Subcutaneous abdominal adipose tissue (tissue), 5 donors: ENCODE data around the gene PITPNM1.

Experiments used
- H3K27ac ChIP-seq: one replicate; pipeline ENCODE4 v1.7.0; 2013; ENCODE audit warnings: low read depth, mild to moderate bottlenecking, inconsistent platforms, low read length, moderate library complexity
- H3K27me3 ChIP-seq, 5 donors: one replicate each; pipeline ENCODE4 v1.7.0; 2013; ENCODE audit warnings: low read length in 5 of 5, inconsistent platforms in 1 of 5; ENCODE audit not compliant: control insufficient read depth in 5 of 5, insufficient read depth in 4 of 5
- H3K36me3 ChIP-seq, 5 donors: one replicate each; pipeline ENCODE4 v1.7.0; 2013; ENCODE audit warnings: low read length in 5 of 5; ENCODE audit not compliant: control insufficient read depth in 5 of 5, insufficient read depth in 5 of 5
- H3K4me1 ChIP-seq, 5 donors: one replicate each; pipeline ENCODE4 v1.7.0; 2013; ENCODE audit warnings: low read length in 5 of 5, mild to moderate bottlenecking in 3 of 5, moderate library complexity in 1 of 5; ENCODE audit not compliant: control insufficient read depth in 5 of 5, insufficient read depth in 5 of 5
- H3K4me3 ChIP-seq, 5 donors: one replicate each; pipeline ENCODE4 v1.7.0; 2013; ENCODE audit warnings: low read length in 5 of 5, low read depth in 1 of 5
- H3K9ac ChIP-seq, 5 donors: one replicate each; pipeline ENCODE4 v1.7.0; 2013; ENCODE audit warnings: low read length in 5 of 5, mild to moderate bottlenecking in 4 of 5, moderate library complexity in 3 of 5
- H3K9me3 ChIP-seq, 5 donors: one replicate each; pipeline ENCODE4 v1.7.0; 2013; ENCODE audit warnings: low read length in 5 of 5; ENCODE audit not compliant: control insufficient read depth in 5 of 5
- donor health status: healthy.
- donor health status: healthy.
- donor health status: healthy.
- donor health status: healthy.
- donor health status: healthy.

The PITPNM1 gene

GRCh38 chr11:67497656-67498291 lies 7.4 kb downstream of the PITPNM1 start:
- Histone ChIP-seq H3K9me3 (no peaks in the 10 kb centered on the region), H3K4me3 (no peak overlapping the region), H3K36me3 (peaks cover 0 to 71% (median 27%) of the 10 kb centered on the region in 5 donors), H3K27ac (no peak overlapping the region), H3K27me3 (no peaks in the 10 kb centered on the region), H3K4me1 (peaks cover 0 to 11% (median 0%) of the 10 kb centered on the region in 5 donors), H3K9ac (no peak overlapping the region)

GRCh38 chr11:67496113-67496512 lies 9.1 kb downstream of the PITPNM1 start:
- Histone ChIP-seq H3K9ac (no peak overlapping the region), H3K4me3 (no peak overlapping the region), H3K27ac (no peak overlapping the region), H3K4me1 (peaks cover 0 to 11% (median 0%) of the 10 kb centered on the region in 5 donors), H3K27me3 (no peaks in the 10 kb centered on the region), H3K36me3 (peaks cover 0 to 74% (median 40%) of the 10 kb centered on the region in 5 donors), H3K9me3 (no peaks in the 10 kb centered on the region)

DNA sequence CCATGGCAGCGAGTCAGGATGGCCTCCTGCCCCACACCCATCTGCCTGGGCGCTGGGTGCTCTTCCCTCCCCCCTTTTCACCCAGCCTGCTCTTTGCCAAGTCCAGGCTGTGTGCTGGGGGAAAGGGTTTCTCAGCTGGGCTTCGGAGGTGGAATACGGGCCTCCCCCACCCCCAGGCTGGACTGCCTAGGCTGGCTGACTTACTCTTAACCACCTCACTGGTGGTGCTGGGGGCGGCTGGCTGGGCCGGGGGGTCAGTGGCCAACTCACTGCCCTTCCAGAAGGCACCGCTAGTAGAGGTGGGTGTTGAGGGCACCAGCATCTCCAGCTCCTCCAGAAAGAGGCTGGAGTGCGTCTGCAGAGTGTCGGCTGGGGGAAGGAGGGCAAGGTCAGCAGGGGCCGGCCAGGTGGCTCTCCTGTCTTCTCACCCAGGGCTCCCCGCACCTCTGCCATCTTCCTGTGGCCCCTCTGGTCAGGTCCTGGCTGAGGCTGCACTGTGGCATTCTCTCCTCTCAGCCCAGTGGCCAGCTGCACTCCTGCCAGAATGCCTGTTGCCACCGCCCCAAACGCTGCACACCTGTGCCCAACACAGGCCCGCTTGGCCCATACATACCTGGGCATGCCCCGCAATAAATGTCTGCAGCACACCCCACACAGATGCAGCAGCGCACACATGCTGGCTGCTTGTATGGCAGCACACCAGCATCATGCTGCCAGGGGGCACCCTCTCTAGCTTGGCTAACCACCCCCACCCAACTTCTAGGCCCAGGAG lies 9.7 kb downstream of the PITPNM1 start:
- Histone ChIP-seq H3K9ac (no peak overlapping the region), H3K27ac (no peak overlapping the region), H3K9me3 (no peaks in the 10 kb centered on the region), H3K36me3 (peaks cover 0 to 81% (median 47%) of the 10 kb centered on the region in 5 donors), H3K27me3 (no peaks in the 10 kb centered on the region), H3K4me1 (peaks cover 0 to 11% (median 0%) of the 10 kb centered on the region in 5 donors), H3K4me3 (no peak overlapping the region)

DNA sequence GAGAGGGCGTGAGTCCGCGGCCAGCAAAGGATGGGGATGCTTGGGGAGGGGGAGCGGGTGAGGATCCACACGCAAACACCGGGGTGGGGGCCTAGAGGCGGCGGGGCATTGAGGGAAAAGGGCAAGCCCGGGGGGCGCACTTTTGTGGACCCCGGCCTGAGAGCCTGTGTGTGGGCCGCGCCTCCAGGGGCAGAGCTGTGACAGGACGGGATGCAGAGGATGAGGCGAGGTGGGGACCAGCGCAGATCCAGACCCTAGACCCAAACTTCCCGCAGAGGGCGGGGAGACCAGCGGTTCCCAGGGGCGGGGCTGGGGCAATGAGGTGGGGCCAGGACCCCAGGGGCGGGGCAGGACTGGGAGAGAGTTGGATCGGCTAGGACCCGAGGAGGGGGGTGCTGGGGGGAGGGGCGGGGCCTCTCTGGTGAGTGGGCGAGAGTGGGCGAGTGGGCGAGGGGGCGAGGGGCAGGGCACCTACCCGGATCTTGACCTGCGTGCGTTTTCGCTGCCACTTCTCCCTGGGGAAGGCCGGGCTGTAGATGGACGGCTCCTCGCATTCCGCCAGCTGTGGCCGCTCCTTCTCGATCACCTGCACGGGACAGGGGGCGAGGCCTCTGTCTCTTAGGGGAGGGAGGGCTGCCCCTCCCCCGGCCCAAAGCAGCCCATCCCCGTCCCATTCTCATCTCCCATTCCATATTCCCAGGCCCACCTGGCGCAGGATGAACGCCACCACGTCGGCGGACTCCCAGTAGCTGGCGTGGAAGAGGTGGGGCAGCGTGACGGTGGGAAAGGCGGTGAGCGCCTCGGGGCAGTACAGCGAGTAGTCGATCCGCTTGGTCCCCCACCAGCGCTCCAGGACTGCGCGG lies 10.6 kb downstream of the PITPNM1 start:
- Histone ChIP-seq H3K27me3 (no peaks in the 10 kb centered on the region), H3K9me3 (no peaks in the 10 kb centered on the region), H3K4me3 (no peak overlapping the region), H3K4me1 (peaks cover 0 to 11% (median 0%) of the 10 kb centered on the region in 5 donors), H3K27ac (no peak overlapping the region), H3K36me3 (peaks cover 0 to 81% (median 55%) of the 10 kb centered on the region in 5 donors), H3K9ac (no peak overlapping the region)

DNA sequence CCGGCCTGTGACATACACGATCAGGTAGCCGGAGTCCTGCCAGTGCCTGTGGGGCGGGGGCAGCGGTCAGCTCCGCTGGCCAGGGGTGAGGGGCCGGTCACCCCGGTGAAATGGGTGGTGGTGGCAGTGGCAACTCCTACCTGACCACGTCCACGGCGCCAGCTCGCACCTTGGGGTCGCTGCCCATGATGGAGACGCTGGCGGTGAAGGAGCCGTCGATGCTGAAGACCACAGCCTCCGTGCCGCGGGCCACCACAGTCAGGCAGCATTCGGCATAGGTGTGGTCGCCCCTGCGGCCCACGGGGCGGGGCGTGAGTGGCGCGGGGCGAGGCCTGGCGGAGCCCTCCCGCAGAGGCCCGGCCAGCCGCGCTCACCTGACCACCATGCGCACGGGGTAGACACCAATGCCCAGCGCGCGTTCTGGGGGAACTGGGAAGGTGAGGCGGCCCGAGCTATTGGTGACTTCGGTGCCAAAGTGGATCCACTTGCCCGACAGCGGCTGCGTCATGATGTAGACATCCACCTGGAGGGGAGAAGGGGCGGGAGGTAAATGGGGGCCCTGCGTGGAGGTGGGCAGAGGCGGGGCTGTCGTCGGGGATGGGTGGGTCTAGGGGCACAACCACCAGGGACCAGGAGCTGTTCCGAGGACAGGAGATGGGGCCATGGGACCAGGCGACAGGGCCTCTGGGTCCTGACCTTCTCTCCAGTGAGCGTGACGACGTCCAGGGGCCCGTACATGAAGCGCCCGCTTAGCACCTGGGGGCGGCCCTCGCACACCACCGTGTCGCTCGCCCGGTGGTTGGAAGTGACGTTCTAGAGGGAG lies 11.4 kb downstream of the PITPNM1 start:
- Histone ChIP-seq H3K36me3 (peaks cover 0 to 89% (median 59%) of the 10 kb centered on the region in 5 donors), H3K27ac (no peak overlapping the region)

DNA sequence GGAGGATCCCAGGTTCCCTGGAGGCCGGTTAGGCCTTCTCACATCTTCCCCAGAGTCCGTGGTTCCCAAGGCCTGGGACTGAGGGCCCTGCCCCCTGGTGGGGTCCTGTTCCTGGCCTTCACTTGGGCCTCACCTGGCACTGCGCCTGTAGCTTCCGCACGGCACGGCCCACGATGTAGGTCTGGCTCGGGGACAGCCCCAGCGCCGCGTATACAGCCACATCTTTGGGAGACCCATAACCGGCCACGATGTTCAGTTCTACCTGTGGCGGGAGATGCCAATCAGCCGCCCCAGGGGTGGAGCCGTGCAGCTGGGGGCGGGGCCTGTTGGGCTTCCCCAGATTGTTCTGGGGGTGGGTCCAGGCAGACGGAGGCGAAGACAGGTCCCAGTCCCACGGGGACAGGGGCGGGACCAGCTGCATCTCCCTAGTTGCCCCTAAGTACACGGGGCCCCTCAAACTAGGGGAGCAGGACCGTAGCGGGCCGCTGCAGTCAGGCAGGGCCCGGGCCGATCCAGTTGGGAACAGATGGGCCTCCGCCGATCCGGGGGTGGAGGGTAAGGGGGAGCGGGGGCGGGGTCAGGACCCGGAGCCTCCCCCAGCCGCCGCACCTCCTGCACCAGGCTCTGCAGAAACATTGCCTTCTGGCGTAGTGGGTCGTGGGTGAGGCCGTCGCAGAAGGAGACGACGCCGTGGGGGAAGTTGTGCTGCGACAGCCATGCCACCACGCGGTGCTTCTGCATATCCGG lies 12.2 kb downstream of the PITPNM1 start:
- H3K36me3 ChIP-seq, result peaks cover 0 to 87% (median 59%) of the 10 kb centered on the region in 5 donors

More for the DNA sequence above, 11.4 kb downstream of the PITPNM1 start:
- Histone ChIP-seq H3K9ac (no peak overlapping the region), H3K27me3 (no peaks in the 10 kb centered on the region), H3K9me3 (no peaks in the 10 kb centered on the region), H3K4me1 (peaks cover 0 to 8% (median 0%) of the 10 kb centered on the region in 5 donors), H3K4me3 (no peak overlapping the region)

DNA sequence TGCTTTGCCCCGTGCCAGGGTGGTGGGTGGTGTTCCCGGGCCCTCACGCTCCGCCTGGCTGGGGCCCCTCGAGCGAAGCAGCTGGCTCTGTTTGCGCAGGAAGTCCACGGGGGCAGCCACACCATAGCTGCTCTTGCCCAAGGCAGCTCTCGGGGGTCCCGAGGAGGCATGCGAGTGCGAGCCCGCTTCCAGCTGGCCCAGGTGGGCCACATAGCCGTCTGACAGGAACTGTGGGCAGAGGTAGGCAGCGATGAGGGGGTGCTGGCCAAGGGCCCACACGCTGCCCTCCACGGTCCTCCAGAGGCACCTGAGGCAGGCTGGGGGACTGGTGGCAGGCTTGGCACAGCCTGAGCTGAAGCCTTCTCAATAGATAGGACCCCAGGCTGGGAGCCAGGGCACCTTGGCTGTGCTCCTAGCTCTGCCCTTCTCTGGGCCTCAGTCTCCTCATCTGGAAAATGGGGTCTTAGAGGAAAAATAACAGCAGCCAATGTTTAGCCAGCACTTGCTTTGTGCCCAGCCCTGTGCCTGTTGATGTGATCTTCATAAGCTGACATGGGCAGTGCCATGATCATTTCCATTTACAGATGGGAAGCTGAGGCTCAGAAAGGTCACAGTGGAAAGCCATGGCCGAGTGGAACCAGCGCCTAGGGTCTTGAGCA lies 13.0 kb downstream of the PITPNM1 start:
- Histone ChIP-seq H3K27ac (no peak overlapping the region), H3K4me1 (no peaks in the 10 kb centered on the region), H3K9me3 (no peaks in the 10 kb centered on the region), H3K4me3 (no peak overlapping the region), H3K27me3 (no peaks in the 10 kb centered on the region), H3K36me3 (peaks cover 0 to 87% (median 63%) of the 10 kb centered on the region in 5 donors), H3K9ac (no peak overlapping the region)

More for the DNA sequence above, 12.2 kb downstream of the PITPNM1 start:
- Histone ChIP-seq H3K27me3 (no peaks in the 10 kb centered on the region), H3K27ac (no peak overlapping the region), H3K4me3 (no peak overlapping the region), H3K9me3 (no peaks in the 10 kb centered on the region), H3K9ac (no peak overlapping the region), H3K4me1 (peaks cover 0 to under 1% (median 0%) of the 10 kb centered on the region in 5 donors)

DNA sequence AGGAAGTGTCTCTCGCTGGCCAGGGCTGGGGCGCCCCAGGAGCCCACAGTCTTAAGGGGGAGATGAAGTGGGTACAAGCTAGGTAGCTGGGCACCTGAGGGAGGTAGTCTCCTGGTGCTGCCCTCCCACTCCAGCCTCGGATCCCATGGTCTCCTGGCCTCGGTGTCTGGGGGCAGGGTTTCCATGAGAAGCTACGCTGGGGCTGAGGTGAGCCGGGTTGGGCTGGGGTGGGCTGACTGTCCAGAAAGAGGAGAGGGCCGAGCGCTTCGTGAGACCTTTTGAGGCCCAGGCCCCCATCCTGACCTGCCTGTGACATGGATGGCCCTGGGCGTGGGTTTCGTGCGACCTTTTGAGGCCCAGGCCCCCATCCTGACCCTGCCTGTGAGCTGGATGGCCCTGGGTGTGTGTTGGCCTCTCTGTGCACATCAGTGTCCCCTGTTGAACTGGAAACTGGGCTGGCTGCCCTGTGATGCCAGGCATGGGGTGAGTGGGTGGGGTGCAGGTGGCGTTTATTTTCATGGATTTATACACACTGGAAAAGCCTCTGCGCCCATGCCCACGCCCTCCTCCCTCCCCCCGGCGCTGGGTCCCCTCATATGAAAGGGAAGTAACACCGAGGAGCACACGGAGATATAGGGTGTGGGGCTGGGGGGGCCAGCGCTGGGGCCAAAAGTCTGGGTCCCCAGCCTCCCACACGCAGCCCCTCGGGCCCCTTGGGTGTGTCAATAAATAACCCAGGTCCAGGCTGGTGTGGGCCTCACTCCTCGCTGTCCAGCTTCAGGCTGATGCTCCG lies 13.7 kb downstream of the PITPNM1 start:
- H3K4me3 ChIP-seq, result no peak overlapping the region
- H3K9ac ChIP-seq, result no peak overlapping the region
- peaks cover 0 to 90% (median 62%) of the 10 kb centered on the region in 5 donors for H3K36me3 ChIP-seq
- no peak overlapping the region for H3K27ac ChIP-seq
- no peaks in the 10 kb centered on the region for H3K27me3 ChIP-seq
- H3K4me1 ChIP-seq, result no peaks in the 10 kb centered on the region
- no peaks in the 10 kb centered on the region for H3K9me3 ChIP-seq
